ENCODE measurements around the gene BSND.
"Not testable (repeated sequence)": the region's sequence is repeated elsewhere in the genome, so short reads cannot be mapped to it uniquely, and the experiment has no call there.

BSND gene

DNA sequence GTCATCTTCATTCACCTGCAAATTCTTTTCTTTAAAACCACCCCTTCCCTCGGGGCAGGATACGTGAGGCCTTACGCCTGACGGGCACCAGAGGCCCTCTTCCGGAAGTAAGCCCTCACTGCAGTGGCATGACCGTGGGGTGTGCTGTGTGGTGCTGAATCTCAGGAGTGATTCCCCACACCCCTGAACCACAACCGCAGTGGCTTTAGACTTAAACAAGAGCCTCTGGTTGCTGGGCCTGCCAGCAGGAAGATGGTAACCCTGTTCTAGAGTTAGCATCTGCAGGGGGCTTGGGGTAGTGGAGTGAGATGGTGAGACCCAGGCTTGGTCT is 12.1 kb downstream of the BSND start:
- no peak overlapping the region for H3K4me3 ChIP-seq (ENCODE audit: low read depth in 1 of 5, low read length in 5 of 5)
- no peaks in the 10 kb centered on the region for H3K4me1 ChIP-seq (ENCODE audit: control insufficient read depth in 5 of 5, insufficient read depth in 5 of 5, low read length in 5 of 5)
- H3K36me3 ChIP-seq (ENCODE audit: control insufficient read depth in 5 of 5, insufficient read depth in 5 of 5, low read length in 5 of 5) = no peaks in the 10 kb centered on the region
- no peak overlapping the region for H3K27ac ChIP-seq (ENCODE audit: low read depth, low read length)
- peaks cover 0 to 15% (median 10%) of the 10 kb centered on the region in 5 donors for H3K27me3 ChIP-seq (ENCODE audit: control insufficient read depth in 5 of 5, insufficient read depth in 4 of 5, low read length in 5 of 5)
- H3K9ac ChIP-seq (ENCODE audit: low read length in 5 of 5) = no peak overlapping the region
- H3K9me3 ChIP-seq (ENCODE audit: control insufficient read depth in 5 of 5, low read length in 5 of 5) = peaks cover 0 to 4% (median 0%) of the 10 kb centered on the region in 5 donors

DNA sequence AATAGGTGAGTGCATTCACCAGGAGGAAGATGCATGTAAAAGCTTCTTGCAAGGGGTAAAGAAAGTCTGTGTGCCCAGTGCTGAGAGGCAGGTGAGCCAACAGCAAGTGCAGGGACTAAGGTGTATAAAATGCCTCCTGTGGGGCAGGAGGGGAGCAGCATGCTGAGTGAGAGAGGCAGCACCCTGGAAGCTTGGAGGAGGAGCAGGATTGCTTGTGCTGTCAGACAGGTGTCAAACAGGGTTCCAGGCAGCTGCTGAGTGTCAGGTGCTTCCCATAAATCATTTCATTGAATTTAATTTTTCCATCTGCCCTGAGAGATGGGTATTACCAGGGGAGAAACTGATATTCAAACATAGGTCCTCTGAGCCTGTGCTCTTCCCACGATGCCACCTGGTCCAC is 13.9 kb downstream of the BSND start:
- H3K9me3 ChIP-seq (ENCODE audit: control insufficient read depth in 5 of 5, low read length in 5 of 5) = peaks cover 0 to 4% (median 0%) of the 10 kb centered on the region in 5 donors
- no peaks in the 10 kb centered on the region for H3K36me3 ChIP-seq (ENCODE audit: control insufficient read depth in 5 of 5, insufficient read depth in 5 of 5, low read length in 5 of 5)
- H3K27me3 ChIP-seq (ENCODE audit: control insufficient read depth in 5 of 5, insufficient read depth in 4 of 5, low read length in 5 of 5) = peaks cover 0 to 15% (median 10%) of the 10 kb centered on the region in 5 donors
- H3K4me3 ChIP-seq (ENCODE audit: low read depth in 1 of 5, low read length in 5 of 5) = no peak overlapping the region
- no peak overlapping the region for H3K9ac ChIP-seq (ENCODE audit: low read length in 5 of 5)
- H3K4me1 ChIP-seq (ENCODE audit: control insufficient read depth in 5 of 5, insufficient read depth in 5 of 5, low read length in 5 of 5) = no peaks in the 10 kb centered on the region
- no peak overlapping the region for H3K27ac ChIP-seq (ENCODE audit: low read depth, low read length)

DNA sequence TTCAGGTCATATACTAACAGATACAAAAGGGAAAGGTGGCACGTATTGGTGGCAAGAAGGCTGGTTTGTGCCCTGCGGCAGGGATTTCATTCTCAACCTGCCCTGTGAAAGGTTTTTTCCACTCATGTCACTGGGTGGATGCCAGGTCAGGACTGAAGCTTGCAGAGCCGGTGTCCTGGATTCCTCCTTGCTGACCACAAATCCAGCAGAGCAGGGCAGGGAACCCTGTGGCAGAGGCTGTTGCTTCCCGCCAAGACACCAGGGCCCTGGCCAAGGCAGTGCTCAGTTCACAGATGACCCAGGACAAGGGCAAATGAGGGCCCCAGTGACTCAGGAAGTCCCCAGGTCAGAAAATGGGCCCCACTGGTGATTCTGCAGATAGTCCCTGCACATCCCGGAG is 16.4 kb downstream of the BSND start:
- Histone ChIP-seq H3K27me3 (ENCODE audit: control insufficient read depth in 5 of 5, insufficient read depth in 4 of 5, low read length in 5 of 5) (peaks cover 4 to 22% (median 18%) of the 10 kb centered on the region in 5 donors), H3K36me3 (ENCODE audit: control insufficient read depth in 5 of 5, insufficient read depth in 5 of 5, low read length in 5 of 5) (no peaks in the 10 kb centered on the region), H3K4me1 (ENCODE audit: control insufficient read depth in 5 of 5, insufficient read depth in 5 of 5, low read length in 5 of 5) (no peaks in the 10 kb centered on the region), H3K9me3 (ENCODE audit: control insufficient read depth in 5 of 5, low read length in 5 of 5) (no peaks in the 10 kb centered on the region), H3K9ac (ENCODE audit: low read length in 5 of 5) (no peak overlapping the region), H3K27ac (ENCODE audit: low read depth, low read length) (no peak overlapping the region), H3K4me3 (ENCODE audit: low read depth in 1 of 5, low read length in 5 of 5) (no peak overlapping the region)

DNA sequence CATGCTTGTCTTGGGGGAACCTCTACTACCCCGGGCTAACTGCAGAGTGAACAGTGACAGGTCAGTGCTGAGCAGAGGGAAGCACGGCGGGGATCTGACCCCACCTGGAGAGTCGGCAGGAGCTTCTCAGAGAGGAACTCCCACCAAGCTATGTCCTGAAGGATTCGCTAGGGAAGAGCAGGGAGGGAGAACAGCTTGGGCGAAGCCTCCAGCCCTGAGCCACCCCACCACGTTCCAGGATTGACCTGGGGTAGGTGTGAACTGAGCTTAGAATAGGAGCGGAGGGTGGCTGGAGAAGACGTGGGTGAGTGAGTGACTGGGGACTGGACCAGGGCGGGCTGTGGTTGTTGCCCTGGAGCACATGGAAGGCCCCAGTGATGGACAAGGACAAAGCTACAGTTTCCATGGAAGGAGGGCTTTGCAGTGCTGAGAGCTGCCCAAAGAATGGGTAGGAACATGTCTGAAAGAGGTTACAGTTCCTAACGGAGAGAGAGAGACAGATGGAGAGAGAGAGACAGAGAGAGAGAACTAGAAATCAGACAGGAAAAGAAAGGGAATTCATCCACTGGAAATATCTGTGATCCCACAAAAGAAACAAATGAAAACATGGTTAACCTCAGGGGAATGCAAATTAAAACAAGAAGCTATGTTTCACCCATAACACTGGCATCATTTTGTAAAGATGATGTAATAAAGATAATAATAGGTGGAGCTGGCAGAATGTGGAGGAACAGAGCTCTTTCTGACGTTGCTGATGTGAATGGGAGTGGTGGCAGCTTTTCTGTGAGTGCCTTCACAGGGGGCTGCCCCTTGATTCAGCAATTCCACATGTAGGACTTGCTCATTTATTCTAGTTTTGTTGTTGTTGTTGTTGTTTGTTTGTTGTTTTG is 17.2 kb downstream of the BSND start:
- Histone ChIP-seq H3K4me1 (ENCODE audit: control insufficient read depth in 5 of 5, insufficient read depth in 5 of 5, low read length in 5 of 5) (no peaks in the 10 kb centered on the region), H3K27me3 (ENCODE audit: control insufficient read depth in 5 of 5, insufficient read depth in 4 of 5, low read length in 5 of 5) (peaks cover 6 to 25% (median 18%) of the 10 kb centered on the region in 5 donors), H3K9ac (ENCODE audit: low read length in 5 of 5) (no peak overlapping the region), H3K27ac (ENCODE audit: low read depth, low read length) (no peak overlapping the region), H3K9me3 (ENCODE audit: control insufficient read depth in 5 of 5, low read length in 5 of 5) (no peaks in the 10 kb centered on the region), H3K4me3 (ENCODE audit: low read depth in 1 of 5, low read length in 5 of 5) (no peak overlapping the region), H3K36me3 (ENCODE audit: control insufficient read depth in 5 of 5, insufficient read depth in 5 of 5, low read length in 5 of 5) (no peaks in the 10 kb centered on the region)

DNA sequence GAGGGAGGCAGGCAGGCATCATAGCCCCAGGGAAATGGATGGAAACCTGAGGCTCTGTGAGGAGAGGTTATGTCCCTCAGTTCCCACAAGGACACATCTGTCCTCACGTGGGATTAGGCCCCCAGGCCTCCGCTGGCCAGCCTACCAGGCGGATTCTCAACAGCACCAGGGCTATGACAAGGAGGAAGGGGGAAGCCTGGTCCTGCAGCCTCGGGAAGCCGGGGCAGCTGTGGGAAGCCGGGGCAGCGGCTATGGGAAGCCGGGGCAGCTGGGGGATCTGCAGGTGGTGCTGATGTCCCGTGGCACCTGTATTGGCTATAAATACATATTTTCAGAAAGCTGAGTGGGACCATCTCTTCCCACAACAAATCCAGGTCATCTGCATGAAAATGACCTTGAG is 19.7 kb downstream of the BSND start:
- Histone ChIP-seq H3K4me3 (ENCODE audit: low read depth in 1 of 5, low read length in 5 of 5) (no peak overlapping the region), H3K4me1 (ENCODE audit: control insufficient read depth in 5 of 5, insufficient read depth in 5 of 5, low read length in 5 of 5) (peaks cover 0 to 6% (median 4%) of the 10 kb centered on the region in 5 donors), H3K27ac (ENCODE audit: low read depth, low read length) (no peak overlapping the region), H3K36me3 (ENCODE audit: control insufficient read depth in 5 of 5, insufficient read depth in 5 of 5, low read length in 5 of 5) (no peaks in the 10 kb centered on the region), H3K9ac (ENCODE audit: low read length in 5 of 5) (no peak overlapping the region), H3K27me3 (ENCODE audit: control insufficient read depth in 5 of 5, insufficient read depth in 4 of 5, low read length in 5 of 5) (peaks cover 4 to 25% (median 16%) of the 10 kb centered on the region in 5 donors), H3K9me3 (ENCODE audit: control insufficient read depth in 5 of 5, low read length in 5 of 5) (no peaks in the 10 kb centered on the region)

DNA sequence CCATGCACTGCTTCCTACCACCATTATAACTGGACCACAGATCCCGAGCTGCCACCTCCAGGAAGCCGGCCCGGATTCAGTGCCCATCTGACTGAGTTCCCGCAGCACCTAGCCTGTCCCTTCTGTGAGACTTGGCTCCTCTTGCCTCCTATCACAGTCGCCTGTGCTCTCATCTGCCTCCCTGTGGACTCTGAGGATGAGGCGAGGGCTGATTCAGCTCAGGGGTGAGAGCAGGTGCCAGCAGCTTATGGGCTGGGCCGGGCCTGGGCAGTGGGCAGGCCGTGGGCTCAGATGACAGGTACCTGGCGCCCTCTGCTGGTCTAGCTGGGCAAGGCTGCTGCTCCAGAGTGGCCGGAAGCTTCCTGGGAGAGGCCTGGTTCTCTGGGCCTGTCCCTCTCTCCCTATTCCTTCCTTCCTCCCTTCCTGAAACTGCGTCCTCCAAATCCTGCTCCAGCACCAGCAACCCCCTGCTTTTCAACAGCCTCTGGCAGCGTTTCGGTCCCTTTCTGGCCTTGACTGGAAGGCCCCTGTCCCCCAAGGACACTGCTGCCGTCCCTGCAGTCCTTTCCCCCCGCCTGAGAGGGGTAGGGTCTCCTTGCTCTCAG is 23.3 kb downstream of the BSND start:
- no peaks in the 10 kb centered on the region for H3K9me3 ChIP-seq (ENCODE audit: control insufficient read depth in 5 of 5, low read length in 5 of 5)
- H3K36me3 ChIP-seq (ENCODE audit: control insufficient read depth in 5 of 5, insufficient read depth in 5 of 5, low read length in 5 of 5) = no peaks in the 10 kb centered on the region
- H3K27me3 ChIP-seq (ENCODE audit: control insufficient read depth in 5 of 5, insufficient read depth in 4 of 5, low read length in 5 of 5) = peaks cover 0 to 15% (median 6%) of the 10 kb centered on the region in 5 donors
- no peak overlapping the region for H3K27ac ChIP-seq (ENCODE audit: low read depth, low read length)
- H3K4me3 ChIP-seq (ENCODE audit: low read depth in 1 of 5, low read length in 5 of 5) = no peak overlapping the region
- H3K9ac ChIP-seq (ENCODE audit: low read length in 5 of 5) = no peak overlapping the region
- H3K4me1 ChIP-seq (ENCODE audit: control insufficient read depth in 5 of 5, insufficient read depth in 5 of 5, low read length in 5 of 5) = peaks cover 0 to 6% (median 4%) of the 10 kb centered on the region in 5 donors

DNA sequence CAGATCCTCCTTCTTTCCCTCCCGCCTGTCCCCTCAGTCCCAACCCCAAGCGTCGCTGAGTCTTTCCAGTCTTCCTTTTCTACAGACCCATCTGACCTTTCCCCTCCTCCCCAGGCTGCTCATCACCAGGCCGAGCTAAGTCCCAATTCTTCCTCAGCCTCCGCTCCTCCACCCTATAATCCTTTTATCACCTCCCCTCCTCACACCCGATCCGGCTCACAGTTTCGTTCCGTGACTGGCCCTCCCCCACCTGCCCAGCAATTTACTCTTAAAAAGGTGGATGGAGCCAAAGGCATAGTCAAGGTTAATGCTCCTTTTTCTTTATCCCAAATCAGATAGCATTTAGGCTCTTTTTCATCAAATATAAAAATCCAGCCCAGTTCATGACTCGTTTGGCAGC is 25.4 kb downstream of the BSND start:
- not testable (repeated sequence) for H3K36me3 ChIP-seq (ENCODE audit: control insufficient read depth in 5 of 5, insufficient read depth in 5 of 5, low read length in 5 of 5); H3K9me3 ChIP-seq (ENCODE audit: control insufficient read depth in 5 of 5, low read length in 5 of 5); H3K4me3 ChIP-seq (ENCODE audit: low read depth in 1 of 5, low read length in 5 of 5); H3K4me1 ChIP-seq (ENCODE audit: control insufficient read depth in 5 of 5, insufficient read depth in 5 of 5, low read length in 5 of 5); H3K27ac ChIP-seq (ENCODE audit: low read depth, low read length); H3K9ac ChIP-seq (ENCODE audit: low read length in 5 of 5)
- H3K27me3 ChIP-seq (ENCODE audit: control insufficient read depth in 5 of 5, insufficient read depth in 4 of 5, low read length in 5 of 5) = peaks cover 2 to 11% (median 6%) of the 10 kb centered on the region in 5 donors

DNA sequence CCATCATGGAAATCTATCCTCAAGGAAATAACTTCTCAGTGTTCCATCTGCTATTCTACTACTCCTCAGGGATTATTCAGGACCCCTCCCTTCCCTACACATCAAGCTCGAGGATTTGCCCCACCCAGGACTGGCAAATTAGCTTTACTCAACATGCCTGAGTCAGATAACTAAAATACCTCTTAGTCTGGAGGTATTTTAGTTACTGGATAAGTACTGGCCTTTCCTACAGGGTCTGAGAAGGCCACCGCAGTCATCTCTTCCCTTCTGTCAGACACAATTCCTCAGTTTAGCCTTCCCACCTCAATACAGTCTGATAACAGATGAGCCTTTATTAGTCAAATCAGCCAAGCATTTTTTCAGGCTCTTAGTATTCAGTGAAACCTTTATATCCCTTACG is 27.9 kb downstream of the BSND start:
- not testable (repeated sequence) for H3K9me3 ChIP-seq (ENCODE audit: control insufficient read depth in 5 of 5, low read length in 5 of 5); H3K27me3 ChIP-seq (ENCODE audit: control insufficient read depth in 5 of 5, insufficient read depth in 4 of 5, low read length in 5 of 5); H3K27ac ChIP-seq (ENCODE audit: low read depth, low read length); H3K4me1 ChIP-seq (ENCODE audit: control insufficient read depth in 5 of 5, insufficient read depth in 5 of 5, low read length in 5 of 5); H3K4me3 ChIP-seq (ENCODE audit: low read depth in 1 of 5, low read length in 5 of 5); H3K9ac ChIP-seq (ENCODE audit: low read length in 5 of 5); H3K36me3 ChIP-seq (ENCODE audit: control insufficient read depth in 5 of 5, insufficient read depth in 5 of 5, low read length in 5 of 5)

DNA sequence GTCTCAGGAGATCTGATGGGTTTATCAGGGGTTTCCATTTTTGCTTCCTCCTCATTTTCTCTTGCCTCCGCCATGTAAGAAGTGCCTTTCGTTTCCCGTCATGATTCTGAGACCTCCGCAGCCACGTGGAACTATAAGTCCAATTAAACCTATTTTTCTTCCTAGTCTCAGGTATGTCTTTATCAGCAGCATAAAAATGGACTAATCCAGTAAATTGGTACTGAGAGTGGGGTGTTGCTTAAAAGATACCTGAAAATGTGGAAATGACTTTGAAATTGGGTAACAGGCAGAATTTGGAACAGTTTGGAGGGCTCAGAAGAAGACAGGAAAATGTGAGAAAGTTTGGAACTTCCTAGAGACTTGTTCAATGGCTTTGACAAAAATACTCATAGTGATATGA is 32.4 kb downstream of the BSND start:
- H3K9me3 ChIP-seq (ENCODE audit: control insufficient read depth in 5 of 5, low read length in 5 of 5); H3K4me3 ChIP-seq (ENCODE audit: low read depth in 1 of 5, low read length in 5 of 5); H3K9ac ChIP-seq (ENCODE audit: low read length in 5 of 5); H3K27ac ChIP-seq (ENCODE audit: low read depth, low read length); H3K36me3 ChIP-seq (ENCODE audit: control insufficient read depth in 5 of 5, insufficient read depth in 5 of 5, low read length in 5 of 5); H3K4me1 ChIP-seq (ENCODE audit: control insufficient read depth in 5 of 5, insufficient read depth in 5 of 5, low read length in 5 of 5): not testable (repeated sequence)
- H3K27me3 ChIP-seq (ENCODE audit: control insufficient read depth in 5 of 5, insufficient read depth in 4 of 5, low read length in 5 of 5) = peaks cover 3 to 17% (median 13%) of the 10 kb centered on the region in 5 donors

DNA sequence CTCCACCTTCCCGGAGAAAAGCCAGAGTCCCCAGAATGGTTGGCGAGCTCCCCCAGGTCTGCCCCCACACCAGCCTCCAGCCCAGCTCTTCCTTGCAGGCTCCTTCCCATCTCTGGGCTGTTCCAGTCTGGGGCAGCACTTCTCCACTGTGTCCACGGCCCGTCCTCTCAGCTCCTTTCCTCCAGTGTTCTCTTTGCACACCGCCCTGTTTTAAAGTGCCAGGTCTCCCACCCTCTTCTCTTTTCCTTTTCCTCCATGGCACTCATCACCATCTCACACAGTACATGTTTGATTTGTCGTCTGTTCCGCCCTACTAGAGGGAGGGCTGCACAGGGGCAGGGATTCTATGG is 34.5 kb downstream of the BSND start:
- H3K27me3 ChIP-seq (ENCODE audit: control insufficient read depth in 5 of 5, insufficient read depth in 4 of 5, low read length in 5 of 5) = peaks cover 12 to 27% (median 19%) of the 10 kb centered on the region in 5 donors
- no peaks in the 10 kb centered on the region for H3K36me3 ChIP-seq (ENCODE audit: control insufficient read depth in 5 of 5, insufficient read depth in 5 of 5, low read length in 5 of 5)
- H3K4me3 ChIP-seq (ENCODE audit: low read depth in 1 of 5, low read length in 5 of 5) = no peak overlapping the region
- H3K9ac ChIP-seq (ENCODE audit: low read length in 5 of 5) = no peak overlapping the region
- H3K27ac ChIP-seq (ENCODE audit: low read depth, low read length) = no peak overlapping the region
- no peaks in the 10 kb centered on the region for H3K9me3 ChIP-seq (ENCODE audit: control insufficient read depth in 5 of 5, low read length in 5 of 5)
- H3K4me1 ChIP-seq (ENCODE audit: control insufficient read depth in 5 of 5, insufficient read depth in 5 of 5, low read length in 5 of 5) = no peaks in the 10 kb centered on the region
